ENCODE results near the gene MYO3A.

DNA sequence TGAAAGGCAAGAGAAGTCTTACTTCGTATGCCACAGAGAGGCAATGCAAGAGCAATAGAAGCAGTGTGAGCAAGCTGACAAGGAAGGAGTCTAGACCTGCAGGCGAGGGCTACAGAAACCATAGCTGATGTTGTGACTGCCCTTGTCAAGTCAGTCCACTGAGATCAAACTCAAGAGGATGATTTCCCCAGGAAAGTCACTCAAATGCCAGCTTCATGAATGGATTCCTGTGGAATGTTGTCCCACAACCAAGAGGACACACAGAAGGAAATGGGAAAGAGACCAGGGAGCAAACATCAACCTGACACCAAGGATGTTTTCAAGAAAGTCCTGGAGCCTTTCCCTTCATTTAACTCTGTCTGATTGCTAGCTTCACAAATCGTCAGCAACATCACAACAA is 204.6 kb downstream of the MYO3A start:
- TF ChIP-seq, protein P1, sequence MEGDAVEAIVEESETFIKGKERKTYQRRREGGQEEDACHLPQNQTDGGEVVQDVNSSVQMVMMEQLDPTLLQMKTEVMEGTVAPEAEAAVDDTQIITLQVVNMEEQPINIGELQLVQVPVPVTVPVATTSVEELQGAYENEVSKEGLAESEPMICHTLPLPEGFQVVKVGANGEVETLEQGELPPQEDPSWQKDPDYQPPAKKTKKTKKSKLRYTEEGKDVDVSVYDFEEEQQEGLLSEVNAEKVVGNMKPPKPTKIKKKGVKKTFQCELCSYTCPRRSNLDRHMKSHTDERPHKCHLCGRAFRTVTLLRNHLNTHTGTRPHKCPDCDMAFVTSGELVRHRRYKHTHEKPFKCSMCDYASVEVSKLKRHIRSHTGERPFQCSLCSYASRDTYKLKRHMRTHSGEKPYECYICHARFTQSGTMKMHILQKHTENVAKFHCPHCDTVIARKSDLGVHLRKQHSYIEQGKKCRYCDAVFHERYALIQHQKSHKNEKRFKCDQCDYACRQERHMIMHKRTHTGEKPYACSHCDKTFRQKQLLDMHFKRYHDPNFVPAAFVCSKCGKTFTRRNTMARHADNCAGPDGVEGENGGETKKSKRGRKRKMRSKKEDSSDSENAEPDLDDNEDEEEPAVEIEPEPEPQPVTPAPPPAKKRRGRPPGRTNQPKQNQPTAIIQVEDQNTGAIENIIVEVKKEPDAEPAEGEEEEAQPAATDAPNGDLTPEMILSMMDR (conservative IDR thresholded peaks at IDR 0.05 in 1 of 2, IDR thresholded peaks at IDR 0.05 in 1 of 2; ENCODE audit: low read depth in 1 of 2, low read length in 2 of 2): no peak
- no peak for TF ChIP-seq EZH2 (IDR thresholded peaks at IDR 0.05; ENCODE audit: low read length, missing control alignments)

Measured in fibroblast of lung (primary cell).